Urinary bladder (tissue), 4 donors: Measurements from ENCODE around the gene KIF3C. TPM values are rescaled to one million over a fixed set of nuclear protein-coding genes. Genes with fewer than 3 reads are reported as not detected.
A peak's percentile ranks its signal among the peaks of the same experiment; 100 is the strongest.

Experiments used
- DNase-seq: peaks from one replicate; pipeline ENCODE4 v3.0.0-alpha.2; 2015; ENCODE audit errors: extremely low spot score
- H3K27ac ChIP-seq: one replicate; pipeline ENCODE4 v1.5.1; 2013; ENCODE audit warnings: low read depth, mild to moderate bottlenecking, moderate library complexity
- H3K36me3 ChIP-seq: one replicate; pipeline ENCODE4 v1.6.1; 2013; ENCODE audit warnings: mild to moderate bottlenecking, moderate library complexity; ENCODE audit not compliant: insufficient read depth
- H3K4me1 ChIP-seq: one replicate; pipeline ENCODE4 v1.6.1; 2013; ENCODE audit warnings: mild to moderate bottlenecking, moderate library complexity; ENCODE audit not compliant: insufficient read depth
- H3K4me3 ChIP-seq: one replicate; pipeline ENCODE4 v1.5.1; 2013; ENCODE audit warnings: low read depth, low read length
- WGBS: extraction: QIAGEN DNeasy Blood & Tissue Kit; methylation state at CpG from one replicate; pipeline ENCODE4 v1.1.7; 2013; 5-methylcytosine and 5-hydroxymethylcytosine counted together
- polyA plus RNA-seq: library from polyadenylated mRNA; stranded (reverse); fragments of 200-250 nt; gene quantifications from one replicate; pipeline ENCODE4 v1.2.3, GENCODE V29; 2013
- total RNA-seq: library from RNA; depleted of rRNA; stranded (reverse); fragments of >200 nt; gene quantifications from one replicate; pipeline ENCODE4 v1.2.3, GENCODE V29; 2014
- donor health status: healthy with polysubstance abuse.
- donor health status: healthy.

KIF3C gene
- total and polyA plus RNA-seq, 2 donors, result 5.4 to 6.9 TPM

DNA sequence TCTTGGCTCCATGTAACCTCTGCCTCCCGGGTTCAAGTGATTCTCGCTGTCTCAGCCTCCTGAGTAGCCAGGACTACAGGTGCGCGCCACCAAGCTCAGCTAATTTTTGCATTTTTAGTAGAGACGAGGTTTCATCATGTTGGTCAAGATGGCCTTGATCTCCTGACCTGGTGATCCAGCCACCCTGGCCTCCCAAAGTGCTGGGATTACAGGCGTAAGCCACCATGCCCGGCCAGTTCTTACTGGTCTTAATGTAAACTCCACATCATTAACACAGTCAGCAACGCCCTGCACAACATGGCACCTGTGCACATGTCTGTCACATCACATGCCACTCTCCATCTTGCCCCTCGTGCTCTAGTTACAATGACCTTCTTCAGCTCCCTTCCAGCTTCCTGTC, 5.8 kb upstream of the KIF3C start:
- Histone ChIP-seq H3K4me3 (no peak overlapping the region), H3K27ac (no peak overlapping the region), H3K36me3 (no peaks in the 10 kb centered on the region), H3K4me1 (no peaks in the 10 kb centered on the region)
- DNase-seq, result no peak
- WGBS, result 90% methylated on average over 9 of the region's 9 CpGs

DNA sequence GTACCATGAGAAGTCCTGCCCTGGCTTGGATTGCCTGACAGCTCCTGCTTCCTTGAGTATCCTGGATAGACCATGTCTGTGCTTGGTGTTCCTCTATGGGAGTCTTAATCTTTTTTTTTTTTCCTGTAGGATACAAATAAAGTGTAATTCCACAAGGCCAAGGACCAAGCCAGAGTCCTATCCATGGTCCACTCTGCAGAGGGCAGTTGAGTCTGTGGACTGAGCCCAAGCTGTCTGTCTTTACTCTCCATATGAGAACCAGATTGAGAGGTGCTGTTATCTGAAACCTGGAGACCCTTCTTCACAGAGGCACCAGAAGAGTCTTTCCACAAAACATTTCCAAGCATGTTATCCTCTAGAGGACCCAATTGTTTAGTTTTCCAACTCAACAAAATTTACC, 1.4 kb upstream of the KIF3C start:
- H3K27ac ChIP-seq, result no peak overlapping the region
- H3K4me1 ChIP-seq, result no peaks in the 10 kb centered on the region
- DNase-seq, result no peak
- H3K4me3 ChIP-seq, result no peak overlapping the region
- no peaks in the 10 kb centered on the region for H3K36me3 ChIP-seq

DNA sequence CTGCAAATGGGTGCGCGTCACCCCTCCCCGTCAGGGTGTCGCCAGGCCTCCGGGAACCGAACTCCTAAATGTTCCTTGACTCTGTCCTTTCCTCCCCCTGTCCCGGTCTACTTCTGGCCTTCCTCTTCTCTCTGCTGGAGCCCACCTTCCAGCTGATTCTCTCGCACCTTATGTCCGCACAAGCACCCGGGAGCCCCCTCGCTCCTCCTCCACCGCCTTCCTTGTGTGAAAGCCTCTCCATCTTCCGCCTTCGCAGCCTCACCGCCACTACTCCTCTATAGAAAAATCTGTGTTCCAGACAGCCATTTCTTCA, 627 bp upstream of the KIF3C start:
- 46% methylated on average over 15 of the region's 15 CpGs for WGBS
- Histone ChIP-seq H3K4me1 (no peaks in the 10 kb centered on the region), H3K27ac (no peak overlapping the region), H3K36me3 (no peaks in the 10 kb centered on the region), H3K4me3 (peak overlapping the region; percentile 79)
- no peak for DNase-seq

DNA sequence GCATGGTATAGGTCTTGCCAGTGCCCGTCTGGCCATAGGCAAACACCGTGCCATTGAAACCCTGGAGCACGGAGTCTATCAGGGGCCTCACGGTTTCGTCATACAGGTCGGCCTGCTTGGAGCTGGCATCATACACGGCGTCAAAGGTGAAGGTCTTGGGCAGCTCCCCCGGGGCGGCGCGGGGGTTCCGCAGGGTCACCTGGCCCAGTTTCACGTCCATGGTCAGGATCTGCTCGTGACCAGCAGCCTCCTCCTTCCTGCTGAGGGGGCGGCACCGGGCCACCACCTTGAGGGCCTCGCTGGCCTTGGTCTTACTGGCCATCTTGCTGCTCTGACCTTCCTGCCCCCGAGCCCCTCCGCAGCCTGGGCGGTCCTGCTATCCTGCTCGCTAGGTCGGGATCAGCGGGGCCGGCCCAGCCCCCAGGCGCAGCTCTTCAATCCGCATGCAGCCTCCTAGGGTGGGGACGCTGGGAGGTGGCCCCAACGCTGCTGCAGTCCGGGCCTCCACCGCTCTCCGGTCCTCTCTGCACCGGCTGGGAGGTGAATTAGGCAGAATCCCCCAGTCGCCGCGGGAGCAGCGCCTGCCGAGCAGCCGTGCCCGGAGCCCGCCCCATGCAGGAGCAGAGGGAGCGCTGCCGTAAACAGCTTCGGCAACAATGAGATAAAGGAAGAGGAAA, 563 bp downstream of the KIF3C start:
- H3K4me3 ChIP-seq, result peak overlapping the region; percentile 79
- H3K27ac ChIP-seq, result no peak overlapping the region
- no peaks in the 10 kb centered on the region for H3K36me3 ChIP-seq
- no peak for DNase-seq
- H3K4me1 ChIP-seq, result no peaks in the 10 kb centered on the region
- 9% methylated on average over 44 of the region's 44 CpGs for WGBS

DNA sequence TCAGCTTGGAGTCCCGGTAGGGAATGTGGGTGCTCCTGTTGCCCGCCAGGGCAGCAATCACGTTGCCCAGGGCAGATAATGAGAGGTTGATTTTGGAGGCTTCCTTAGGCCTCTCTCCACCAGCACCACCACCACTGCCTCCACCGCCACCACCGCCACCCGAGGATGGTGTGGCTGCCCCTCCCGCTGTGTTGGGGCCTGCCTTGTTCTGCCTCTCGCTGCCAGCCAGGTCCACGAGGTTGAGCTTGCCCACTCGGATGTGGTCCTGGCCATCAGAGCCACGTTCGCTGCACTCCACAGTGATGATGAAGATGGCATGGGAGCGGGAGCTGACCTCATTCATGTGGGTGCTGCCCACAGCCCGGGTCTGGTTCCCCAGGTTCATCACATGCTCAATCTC, 1.3 kb downstream of the KIF3C start:
- H3K36me3 ChIP-seq, result no peaks in the 10 kb centered on the region
- no peak overlapping the region for H3K27ac ChIP-seq
- H3K4me1 ChIP-seq, result no peaks in the 10 kb centered on the region
- no peak for DNase-seq
- 94% methylated on average over 14 of the region's 14 CpGs for WGBS
- H3K4me3 ChIP-seq, result no peak overlapping the region

DNA sequence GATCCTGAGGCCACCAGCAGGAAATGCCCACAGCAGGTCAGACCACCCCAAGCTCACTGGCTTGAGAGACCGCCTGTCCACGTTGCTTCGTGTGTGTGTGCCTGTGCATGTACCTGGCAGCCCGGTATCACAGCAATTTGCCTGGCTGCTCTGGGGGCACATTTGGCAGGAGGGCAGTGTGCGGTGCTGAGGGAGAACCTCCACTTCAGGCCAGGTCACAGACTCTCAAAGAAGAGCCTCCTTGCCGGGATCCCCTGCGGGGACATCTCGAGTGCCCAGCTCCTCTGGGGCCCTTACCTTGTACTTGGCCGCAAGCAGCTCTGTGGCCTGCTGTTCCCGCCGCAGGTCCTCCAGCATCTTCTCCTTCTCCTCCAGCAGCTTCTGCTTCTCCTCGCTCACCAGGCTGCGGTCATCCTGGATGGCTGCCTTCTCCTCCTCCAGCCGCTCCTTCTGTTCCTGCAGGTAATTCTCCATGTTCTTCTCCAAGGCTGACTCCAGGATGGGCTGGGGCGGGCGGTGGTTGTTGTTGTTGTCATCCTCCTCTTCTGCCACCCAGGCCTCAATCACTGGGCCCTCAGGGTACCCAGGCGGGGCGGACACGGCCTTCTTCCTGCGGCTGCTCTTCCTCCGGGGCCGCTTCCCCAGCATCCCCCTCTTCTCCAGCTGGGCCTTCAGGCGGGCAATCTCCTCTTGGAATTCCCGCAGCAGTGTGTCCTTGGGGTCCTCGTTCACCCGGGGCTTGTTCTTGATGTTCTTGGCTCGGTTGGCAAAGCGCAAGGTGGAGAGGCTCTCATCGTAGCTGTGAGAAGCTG, 2.0 kb downstream of the KIF3C start:
- Histone ChIP-seq H3K4me3 (no peak overlapping the region), H3K4me1 (no peaks in the 10 kb centered on the region), H3K36me3 (no peaks in the 10 kb centered on the region), H3K27ac (no peak overlapping the region)
- no peak for DNase-seq
- WGBS, result 96% methylated on average over 29 of the region's 29 CpGs

DNA sequence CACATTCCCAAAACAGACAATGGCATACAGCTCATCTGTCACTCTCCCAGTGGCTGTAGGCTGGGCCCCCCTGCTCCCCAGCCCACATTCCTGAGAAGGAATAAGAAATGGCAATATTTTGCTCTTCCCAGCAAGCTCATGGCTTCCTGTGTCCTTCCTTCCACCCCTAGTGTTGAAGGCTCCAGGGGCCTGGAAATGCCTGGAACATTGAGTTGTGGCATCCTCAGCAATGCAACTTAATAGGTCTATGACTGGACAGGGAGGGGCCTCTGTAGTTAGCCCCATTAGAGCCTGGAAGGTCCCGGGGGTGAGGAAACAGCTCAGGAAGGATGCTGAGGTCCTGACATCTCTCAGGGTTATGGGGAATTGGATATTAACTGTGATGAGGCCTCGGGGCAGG, 3.3 kb downstream of the KIF3C start:
- no peaks in the 10 kb centered on the region for H3K4me1 ChIP-seq
- DNase-seq, result no peak
- no peak overlapping the region for H3K27ac ChIP-seq
- 78% methylated on average over 2 of the region's 2 CpGs for WGBS
- H3K36me3 ChIP-seq, result no peaks in the 10 kb centered on the region
- H3K4me3 ChIP-seq, result no peak overlapping the region

DNA sequence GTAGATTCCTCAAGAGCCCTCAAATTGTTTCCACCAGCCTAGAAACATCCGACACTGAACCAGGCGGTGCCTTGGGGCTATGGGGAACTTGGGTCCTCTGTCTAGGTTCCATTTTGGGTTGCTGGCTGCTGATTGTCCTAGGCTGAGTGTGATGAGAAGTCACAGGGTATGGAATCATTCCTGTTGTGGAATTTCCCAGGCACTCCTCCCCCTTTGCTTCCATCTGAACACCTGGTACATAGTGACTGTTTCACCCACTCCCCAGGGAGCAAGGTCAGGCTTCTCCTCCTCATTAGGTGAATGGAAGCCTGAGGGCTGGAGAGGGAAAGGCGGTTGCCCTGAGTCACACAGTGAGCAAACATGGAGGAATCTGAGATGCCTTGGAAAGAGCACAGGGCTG, 4.5 kb downstream of the KIF3C start:
- Histone ChIP-seq H3K36me3 (no peaks in the 10 kb centered on the region), H3K4me1 (no peaks in the 10 kb centered on the region), H3K4me3 (no peak overlapping the region), H3K27ac (no peak overlapping the region)
- 94% methylated on average over 3 of the region's 3 CpGs for WGBS
- DNase-seq, result no peak

DNA sequence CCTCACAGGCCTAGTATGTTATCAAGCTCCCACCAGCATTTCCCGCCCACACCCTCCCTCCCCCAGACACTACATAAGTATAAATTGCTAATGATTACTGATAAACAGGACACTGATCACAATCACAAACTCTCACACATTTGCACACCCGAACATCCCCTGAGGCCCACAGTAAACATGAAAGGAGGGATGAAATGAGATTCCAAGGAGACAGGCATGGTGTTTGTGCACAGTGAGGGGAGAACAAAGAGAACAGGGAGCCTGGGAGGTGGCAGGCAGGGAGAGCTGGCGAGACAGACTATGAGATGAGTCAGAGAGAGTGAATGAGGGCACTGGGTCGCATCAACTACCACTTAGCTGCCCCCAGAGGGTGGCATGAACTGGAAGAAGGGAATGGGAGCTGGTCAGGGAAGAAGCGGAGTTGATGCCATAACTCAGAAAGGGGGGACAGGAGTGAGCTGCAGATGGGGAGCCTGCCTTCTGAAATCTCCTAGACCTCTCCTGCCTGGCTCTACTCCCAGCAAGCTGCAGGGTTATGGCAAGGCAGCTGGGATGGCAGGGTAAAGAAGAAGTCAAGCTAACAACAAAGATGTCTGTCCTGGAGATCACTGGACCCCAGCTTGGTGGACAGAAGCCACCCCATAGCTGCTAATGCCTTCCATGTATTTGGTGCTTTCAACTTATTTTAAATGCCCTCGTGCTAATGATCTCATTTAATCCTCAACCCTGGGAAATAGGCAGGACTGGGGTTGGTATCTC, 5.1 kb downstream of the KIF3C start:
- no peak for DNase-seq
- H3K4me3 ChIP-seq, result no peak overlapping the region
- 66% methylated on average over 6 of the region's 6 CpGs for WGBS
- H3K27ac ChIP-seq, result no peak overlapping the region
- no peaks in the 10 kb centered on the region for H3K4me1 ChIP-seq
- H3K36me3 ChIP-seq, result no peaks in the 10 kb centered on the region

DNA sequence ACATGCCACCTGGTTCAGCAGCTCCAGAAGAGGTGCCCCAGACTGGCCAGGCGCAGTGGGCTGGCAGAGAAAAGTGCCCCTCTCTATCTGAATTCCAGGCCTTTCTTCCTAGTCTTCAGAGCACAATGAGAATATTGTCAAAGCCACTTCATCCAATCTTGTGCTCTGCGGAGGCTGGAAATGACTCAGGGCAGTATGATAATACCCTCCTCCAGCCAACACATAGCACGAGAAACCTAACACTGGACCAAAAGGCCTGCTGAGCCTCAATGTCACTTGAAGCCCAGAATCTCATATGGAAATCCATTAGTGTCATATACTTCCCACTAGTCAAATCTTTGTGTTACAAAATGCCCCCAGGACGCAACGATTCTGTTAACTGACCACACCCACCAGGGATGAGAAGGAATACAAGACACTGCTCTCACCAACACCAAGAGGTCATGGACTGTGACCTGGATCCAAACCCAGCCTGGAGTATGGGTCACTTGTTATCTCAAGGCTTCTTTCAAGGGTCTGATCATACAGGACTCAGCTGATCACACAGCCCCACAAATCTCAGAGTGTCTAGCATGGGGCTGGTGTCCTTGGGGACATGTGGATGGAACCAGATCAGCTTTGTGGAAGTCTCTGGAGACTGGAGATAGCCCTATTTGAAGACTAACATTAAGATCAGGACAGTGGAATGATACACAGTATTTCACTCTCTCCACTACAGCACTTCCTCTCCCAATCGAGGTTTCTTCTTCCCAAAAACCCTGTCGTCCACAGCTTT, 10.1 kb downstream of the KIF3C start:
- WGBS, result 85% methylated on average over 7 of the region's 7 CpGs
- Histone ChIP-seq H3K27ac (no peak overlapping the region), H3K36me3 (no peaks in the 10 kb centered on the region), H3K4me3 (no peak overlapping the region), H3K4me1 (no peaks in the 10 kb centered on the region)
- DNase-seq, result no peak

DNA sequence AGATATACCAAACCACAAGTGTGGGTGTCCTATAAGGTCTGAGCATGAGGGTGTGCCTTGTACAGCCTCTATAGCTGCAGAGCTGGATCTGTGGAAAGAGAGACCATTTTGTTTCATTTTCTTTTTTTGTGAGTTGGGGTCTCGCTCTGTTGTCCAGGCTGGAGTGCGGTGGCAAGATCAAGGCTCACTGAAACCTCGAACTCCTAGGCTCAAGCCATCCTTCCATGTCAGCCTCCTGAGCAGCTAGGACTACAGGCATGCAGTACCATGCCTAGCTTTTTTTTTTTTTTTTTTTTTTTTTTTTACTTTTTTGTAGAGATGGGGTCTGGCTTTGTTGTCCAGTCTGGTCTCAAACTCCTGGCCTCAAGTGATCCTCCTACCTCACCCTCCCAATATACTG, 10.7 kb downstream of the KIF3C start:
- Histone ChIP-seq H3K4me3 (no peak overlapping the region), H3K36me3 (no peaks in the 10 kb centered on the region), H3K27ac (no peak overlapping the region), H3K4me1 (no peaks in the 10 kb centered on the region)
- 97% methylated on average over 3 of the region's 3 CpGs for WGBS
- no peak for DNase-seq

DNA sequence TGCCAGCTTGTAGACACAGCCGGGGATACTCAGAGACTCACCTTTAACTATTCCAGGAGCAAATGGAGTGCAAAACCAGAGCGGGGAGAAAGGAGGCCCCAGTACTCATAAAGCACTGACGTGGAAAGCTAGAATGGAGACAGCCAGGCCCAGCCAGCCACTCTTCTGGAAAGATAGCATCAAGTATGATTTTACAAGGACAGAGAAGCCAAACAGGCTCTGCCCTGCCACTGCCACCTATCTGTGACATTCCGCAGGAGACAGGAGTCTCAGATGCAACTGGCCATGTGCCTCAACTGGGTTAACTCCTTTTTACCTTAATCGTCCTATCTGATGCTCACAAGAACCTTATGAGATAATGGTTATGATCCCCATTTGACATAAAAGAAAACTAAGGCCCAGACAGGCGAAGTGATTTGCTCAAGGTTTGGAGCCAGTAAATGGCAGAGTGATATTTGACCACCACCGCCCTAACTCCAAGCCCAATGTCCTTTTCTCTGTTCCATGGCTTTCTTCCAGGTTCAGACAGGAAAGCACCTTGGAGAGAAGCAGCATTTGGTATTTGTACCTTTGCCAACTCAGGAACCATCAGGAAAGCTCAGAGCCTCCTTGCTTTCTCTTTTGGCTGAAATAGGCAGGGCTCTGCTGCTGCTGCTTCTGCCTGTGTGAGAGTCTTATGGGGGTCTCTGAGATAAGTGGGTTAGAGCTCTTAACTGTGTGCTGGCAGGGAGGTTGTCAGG, 15.6 kb downstream of the KIF3C start:
- WGBS, result 84% methylated on average over 7 of the region's 7 CpGs
- no peak overlapping the region for H3K27ac ChIP-seq
- no peaks in the 10 kb centered on the region for H3K36me3 ChIP-seq
- no peaks in the 10 kb centered on the region for H3K4me1 ChIP-seq
- peak; percentile 32 for DNase-seq
- no peak overlapping the region for H3K4me3 ChIP-seq

DNA sequence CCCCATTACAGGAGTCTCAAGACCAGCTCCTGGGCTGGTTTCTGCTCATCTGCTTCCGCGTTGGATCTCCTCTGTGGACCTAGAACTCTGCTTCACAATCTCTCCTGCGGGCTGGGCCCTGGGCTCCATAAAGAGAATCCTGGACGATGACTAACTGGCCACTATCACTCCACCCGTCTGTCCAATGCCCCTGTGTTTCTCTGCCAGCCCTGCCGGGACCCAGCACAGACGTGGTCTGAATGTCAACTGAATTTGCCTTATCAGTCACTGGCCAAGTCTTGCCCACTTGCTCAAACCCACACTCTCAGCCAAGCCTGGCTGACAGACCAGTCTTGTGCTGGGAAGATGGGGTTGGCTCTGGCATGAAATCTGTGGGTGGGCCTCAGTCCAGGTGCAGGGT, 17.4 kb downstream of the KIF3C start:
- 87% methylated on average over 7 of the region's 7 CpGs for WGBS
- no peak for DNase-seq
- Histone ChIP-seq H3K27ac (no peak overlapping the region), H3K4me3 (no peak overlapping the region), H3K36me3 (no peaks in the 10 kb centered on the region), H3K4me1 (no peaks in the 10 kb centered on the region)
